GM20000 (cell line): ENCODE data around the gene ABHD10.
"Not testable (repeated sequence)": the region's sequence is repeated elsewhere in the genome, so short reads cannot be mapped to it uniquely, and the experiment has no call there.

ENCODE experiments used
- DNase-seq: peaks from one replicate; pipeline ENCODE4 v3.0.0; 2012; ENCODE audit warnings: low spot score
- CTCF ChIP-seq: IDR thresholded peaks from 2 replicates; pipeline ENCODE4 v1.5.1; 2012; ENCODE audit warnings: mild to moderate bottlenecking, control low read depth; ENCODE audit errors: extremely low read depth, missing control alignments

Gene ABHD10

GRCh38 chr3:112035241-112035640, 56.4 kb downstream of the ABHD10 start:
- DNase-seq = no peak
- TF ChIP-seq CTCF = no peak

DNA sequence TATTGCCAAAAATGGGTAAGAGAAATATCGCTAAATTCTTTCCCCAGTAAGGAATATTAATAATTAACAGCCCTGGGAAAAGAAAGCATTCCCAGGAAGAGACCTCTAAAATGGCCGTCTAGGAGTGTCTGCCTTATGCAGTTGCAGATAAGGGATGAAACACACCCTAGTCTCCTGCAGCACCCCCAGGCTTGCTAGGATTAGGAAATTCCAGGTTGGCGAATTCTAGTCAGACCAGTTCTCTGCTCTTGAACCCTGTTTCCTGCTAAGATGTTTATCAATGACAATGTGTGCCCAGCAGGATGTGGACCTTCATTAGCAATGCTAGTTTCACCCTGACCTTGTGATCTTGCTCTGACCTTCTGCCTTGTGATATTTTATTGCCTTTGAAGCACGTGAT, 58.4 kb downstream of the ABHD10 start:
- DNase-seq = not testable (repeated sequence)

- TF ChIP-seq CTCF = no peak
- DNase-seq = peak; percentile 13
These were observed 60.0 kb downstream of the ABHD10 start for GRCh38 chr3:112038863-112039262.

- TF ChIP-seq CTCF = no peak
- DNase-seq = no peak
These were observed 62.5 kb downstream of the ABHD10 start for GRCh38 chr3:112041321-112041720.

- TF ChIP-seq CTCF = no peak
- DNase-seq = no peak
These were observed 64.0 kb downstream of the ABHD10 start for GRCh38 chr3:112042842-112043280.
